ENCODE measurements around the gene GNAQ. TPM values are rescaled to one million over a fixed set of nuclear protein-coding genes. Genes with fewer than 3 reads are reported as not detected.

GNAQ gene
- total and polyA plus RNA-seq, 2 donors (not counting 1 experiment from before 2014, with no cell fraction given): 0.60 to 1.4 TPM

DNA sequence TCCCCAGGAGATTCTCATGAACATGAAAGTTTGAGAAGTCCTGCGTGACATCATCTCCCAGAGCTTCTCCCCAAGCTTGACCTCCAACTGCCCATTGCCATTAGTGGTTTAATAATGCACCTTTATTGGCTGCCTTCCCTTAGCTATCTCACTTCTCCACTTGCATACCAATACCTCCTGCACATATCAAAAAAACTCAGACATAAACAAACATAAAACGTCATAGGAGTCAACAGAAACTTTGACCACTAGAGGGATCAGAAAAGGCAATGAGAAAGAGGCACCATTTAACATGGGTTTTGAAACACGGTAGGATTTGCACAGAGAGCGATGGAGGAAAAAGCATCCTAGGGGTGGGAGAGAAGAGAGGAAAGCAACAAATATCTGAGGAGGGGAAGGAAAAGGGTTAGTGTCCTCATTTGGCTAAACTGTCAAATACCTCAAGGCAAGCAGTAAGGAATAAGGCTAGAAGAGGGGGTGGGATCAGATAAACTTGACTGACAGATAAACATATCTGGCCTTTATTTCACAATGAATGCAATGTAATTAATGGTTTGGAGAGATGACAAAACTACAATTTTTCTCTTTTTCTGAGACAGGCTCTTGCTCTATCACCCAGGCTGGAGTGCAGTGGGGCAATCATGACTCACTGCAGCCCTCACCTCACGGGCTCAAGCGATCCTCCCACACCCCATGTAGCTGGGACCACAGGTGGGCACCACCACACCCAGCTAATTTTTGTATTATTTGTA lies 27.0 kb downstream of the GNAQ start:
- Histone ChIP-seq H3K27me3 (replicated peaks in 1 of 4; ENCODE audit: control extremely low read depth in 1 of 4, control insufficient read depth in 3 of 4, insufficient read depth in 4 of 4, low read length in 3 of 4) (peaks cover 0 to 7% (median 0%) of the 10 kb centered on the region in 4 experiments), H3K4me2 (replicated peaks; ENCODE audit: low read depth, low read length, poor library complexity, severe bottlenecking) (no peak overlapping the region), H3K4me1 (ENCODE audit: control insufficient read depth in 2 of 2, insufficient read depth in 2 of 2, low read length in 2 of 2) (peaks cover 0 to under 1% of the 10 kb centered on the region in 2 donors), H4K20me1 (ENCODE audit: control insufficient read depth, insufficient read depth, low read length, poor library complexity, severe bottlenecking) (no peaks in the 10 kb centered on the region), H3K36me3 (replicated peaks in 1 of 2; ENCODE audit: control extremely low read depth in 1 of 2, control insufficient read depth in 1 of 2, extremely low read depth in 1 of 2, insufficient read depth in 2 of 2, low read length in 1 of 2) (no peaks in the 10 kb centered on the region), H3K9ac (ENCODE audit: low read length) (no peak overlapping the region), H3K79me2 (ENCODE audit: control insufficient read depth, insufficient read depth, low read length) (no peaks in the 10 kb centered on the region), H3K9me3 (ENCODE audit: control extremely low read depth in 1 of 3, control insufficient read depth in 2 of 3, insufficient read depth in 1 of 3, low read length in 2 of 3) (no peaks in the 10 kb centered on the region), H2AFZ (ENCODE audit: insufficient read depth, low read depth, low read length, poor library complexity, severe bottlenecking) (no peak overlapping the region), H3K4me3 (ENCODE audit: control extremely low read depth in 1 of 5, extremely low read depth in 1 of 5, insufficient read depth in 1 of 5, low read depth in 2 of 5, low read length in 4 of 5) (no peak overlapping the region), H3K27ac (ENCODE audit: low read length in 2 of 2) (no peak overlapping the region)
- intact Hi-C loops (cut with micrococcal nuclease): no loop called here
- Mint-ChIP-seq H3K27me3 (peaks cover 15% of the 10 kb centered on the region), H3K27ac (no peak overlapping the region), H3K9me3 (ENCODE audit: insufficient read depth) (no peaks in the 10 kb centered on the region), H3K4me3 (no peak overlapping the region), H3K4me1 (no peaks in the 10 kb centered on the region)
- POLR2A ChIA-PET: no interaction called here
- 88% methylated on average over 3 of the region's 6 CpGs for WGBS (ENCODE audit: insufficient coverage)
- no peak for ATAC-seq (ENCODE audit: low read depth)
- CTCF ChIA-PET: no interaction called here
- TF ChIP-seq EZH2 (IDR thresholded peaks at IDR 0.05; ENCODE audit: borderline replicate concordance, insufficient read depth, low read depth, low read length, poor library complexity, severe bottlenecking): no peak
- TF ChIP-seq, protein P1, sequence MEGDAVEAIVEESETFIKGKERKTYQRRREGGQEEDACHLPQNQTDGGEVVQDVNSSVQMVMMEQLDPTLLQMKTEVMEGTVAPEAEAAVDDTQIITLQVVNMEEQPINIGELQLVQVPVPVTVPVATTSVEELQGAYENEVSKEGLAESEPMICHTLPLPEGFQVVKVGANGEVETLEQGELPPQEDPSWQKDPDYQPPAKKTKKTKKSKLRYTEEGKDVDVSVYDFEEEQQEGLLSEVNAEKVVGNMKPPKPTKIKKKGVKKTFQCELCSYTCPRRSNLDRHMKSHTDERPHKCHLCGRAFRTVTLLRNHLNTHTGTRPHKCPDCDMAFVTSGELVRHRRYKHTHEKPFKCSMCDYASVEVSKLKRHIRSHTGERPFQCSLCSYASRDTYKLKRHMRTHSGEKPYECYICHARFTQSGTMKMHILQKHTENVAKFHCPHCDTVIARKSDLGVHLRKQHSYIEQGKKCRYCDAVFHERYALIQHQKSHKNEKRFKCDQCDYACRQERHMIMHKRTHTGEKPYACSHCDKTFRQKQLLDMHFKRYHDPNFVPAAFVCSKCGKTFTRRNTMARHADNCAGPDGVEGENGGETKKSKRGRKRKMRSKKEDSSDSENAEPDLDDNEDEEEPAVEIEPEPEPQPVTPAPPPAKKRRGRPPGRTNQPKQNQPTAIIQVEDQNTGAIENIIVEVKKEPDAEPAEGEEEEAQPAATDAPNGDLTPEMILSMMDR (IDR thresholded peaks at IDR 0.05): no peak
- DNase-seq: no peak

DNA sequence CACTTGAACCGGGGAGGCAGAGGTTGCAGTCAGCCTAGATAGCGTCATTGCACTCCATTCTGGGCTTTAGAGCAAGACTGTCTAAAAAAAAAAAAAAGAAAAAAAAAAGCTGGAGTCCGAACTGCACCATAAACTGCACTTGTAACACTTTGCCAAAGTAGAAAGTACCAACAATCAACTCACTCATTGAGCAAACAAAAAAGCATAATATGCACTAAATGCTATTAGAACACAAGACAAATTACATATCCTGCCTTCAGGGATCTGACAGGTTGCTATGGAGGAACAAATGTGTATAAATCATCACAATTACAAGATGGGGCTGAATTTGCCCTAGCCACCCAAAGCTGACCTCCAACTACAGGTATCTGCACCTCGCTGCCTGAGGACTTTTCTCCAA lies 27.9 kb downstream of the GNAQ start:
- ATAC-seq (ENCODE audit: low read depth): no peak
- CTCF ChIA-PET: no interaction called here
- intact Hi-C loops (cut with micrococcal nuclease): no loop called here

More for the DNA sequence above, 27.9 kb downstream of the GNAQ start:
- Histone ChIP-seq H2AFZ (ENCODE audit: insufficient read depth, low read depth, low read length, poor library complexity, severe bottlenecking) (no peak overlapping the region), H3K4me1 (ENCODE audit: control insufficient read depth in 2 of 2, insufficient read depth in 2 of 2, low read length in 2 of 2) (no peaks in the 10 kb centered on the region), H3K4me2 (replicated peaks; ENCODE audit: low read depth, low read length, poor library complexity, severe bottlenecking) (no peak overlapping the region), H3K9ac (ENCODE audit: low read length) (no peak overlapping the region), H3K27ac (ENCODE audit: low read length in 2 of 2) (no peak overlapping the region), H3K27me3 (replicated peaks in 1 of 4; ENCODE audit: control extremely low read depth in 1 of 4, control insufficient read depth in 3 of 4, insufficient read depth in 4 of 4, low read length in 3 of 4) (peaks cover 0 to 4% (median 0%) of the 10 kb centered on the region in 4 experiments), H3K79me2 (ENCODE audit: control insufficient read depth, insufficient read depth, low read length) (no peaks in the 10 kb centered on the region), H3K4me3 (ENCODE audit: control extremely low read depth in 1 of 5, extremely low read depth in 1 of 5, insufficient read depth in 1 of 5, low read depth in 2 of 5, low read length in 4 of 5) (no peak overlapping the region), H4K20me1 (ENCODE audit: control insufficient read depth, insufficient read depth, low read length, poor library complexity, severe bottlenecking) (no peaks in the 10 kb centered on the region), H3K36me3 (replicated peaks in 1 of 2; ENCODE audit: control extremely low read depth in 1 of 2, control insufficient read depth in 1 of 2, extremely low read depth in 1 of 2, insufficient read depth in 2 of 2, low read length in 1 of 2) (no peaks in the 10 kb centered on the region), H3K9me3 (ENCODE audit: control extremely low read depth in 1 of 3, control insufficient read depth in 2 of 3, insufficient read depth in 1 of 3, low read length in 2 of 3) (no peaks in the 10 kb centered on the region)
- no peak overlapping the region for H3K4me3 Mint-ChIP-seq
- H3K27me3 Mint-ChIP-seq: peaks cover 13% of the 10 kb centered on the region
- H3K9me3 Mint-ChIP-seq (ENCODE audit: insufficient read depth): no peaks in the 10 kb centered on the region
- no peak overlapping the region for H3K27ac Mint-ChIP-seq
- no peak for DNase-seq
- 95% methylated on average over 3 of the region's 4 CpGs for WGBS (ENCODE audit: insufficient coverage)
- POLR2A ChIA-PET: no interaction called here
- no peaks in the 10 kb centered on the region for H3K4me1 Mint-ChIP-seq
- TF ChIP-seq, protein P1 (IDR thresholded peaks at IDR 0.05): no peak
- TF ChIP-seq EZH2 (IDR thresholded peaks at IDR 0.05; ENCODE audit: borderline replicate concordance, insufficient read depth, low read depth, low read length, poor library complexity, severe bottlenecking): no peak

Measured in B cell (primary cell).